KG1 (cell line): ENCODE results near the gene MPI.
"Not testable (repeated sequence)": the region's sequence is repeated elsewhere in the genome, so short reads cannot be mapped to it uniquely, and the experiment has no call there.

Source experiments
- DNase-seq: peaks from one replicate; lab custom pipeline; 2025; lab: John Stamatoyannopoulos, UW

MPI gene

GRCh38 chr15:74863239-74864056, 26.4 kb upstream of the MPI start:
- DNase-seq = no peak

GRCh38 chr15:74864296-74864695, 25.5 kb upstream of the MPI start:
- no peak for DNase-seq

GRCh38 chr15:74865316-74865715, 24.5 kb upstream of the MPI start:
- no peak for DNase-seq

GRCh38 chr15:74866090-74866489, 23.8 kb upstream of the MPI start:
- no peak for DNase-seq

GRCh38 chr15:74867466-74868038, 22.3 kb upstream of the MPI start:
- no peak for DNase-seq

GRCh38 chr15:74868059-74868458, 21.8 kb upstream of the MPI start:
- DNase-seq = peak; percentile 54

GRCh38 chr15:74869372-74869725, 20.5 kb upstream of the MPI start:
- DNase-seq = no peak

- DNase-seq = peak; percentile 85
Observed at GRCh38 chr15:74869726-74870407, 20.0 kb upstream of the MPI start.

- no peak for DNase-seq
Observed at GRCh38 chr15:74870436-74871215, 19.2 kb upstream of the MPI start.

GRCh38 chr15:74872702-74873035, 17.2 kb upstream of the MPI start:
- no peak for DNase-seq

- DNase-seq = peak; percentile 98
Observed at GRCh38 chr15:74873036-74873755, 16.6 kb upstream of the MPI start, which contains the start of gene SCAMP2. TSS of gene SCAMP2 (minus strand) at chr15:74873365. CDS start at chr15:74873255, 110 bp downstream.

GRCh38 chr15:74873756-74874424, 16.0 kb upstream of the MPI start:
- DNase-seq = no peak

- no peak for DNase-seq
Observed at GRCh38 chr15:74878273-74878672, 11.6 kb upstream of the MPI start.

- DNase-seq = no peak
Observed at GRCh38 chr15:74882528-74882927, 7.3 kb upstream of the MPI start.

GRCh38 chr15:74884428-74885223, 5.2 kb upstream of the MPI start:
- DNase-seq = no peak

GRCh38 chr15:74885461-74885860, 4.4 kb upstream of the MPI start:
- no peak for DNase-seq

- DNase-seq = not testable (repeated sequence)
Observed at GRCh38 chr15:74887537-74888193, 2.2 kb upstream of the MPI start.

GRCh38 chr15:74888716-74889115, 1.1 kb upstream of the MPI start:
- DNase-seq = no peak

- no peak for DNase-seq
Observed at GRCh38 chr15:74889390-74889882, 406 bp upstream of the MPI start.

- no peak for DNase-seq
Observed at GRCh38 chr15:74890665-74890960, 771 bp downstream of the MPI start.
